Effector CD4-positive, alpha-beta T cell (primary cell): ENCODE results near the gene TEDC2.
"Not testable (repeated sequence)": the region's sequence is repeated elsewhere in the genome, so short reads cannot be mapped to it uniquely, and the experiment has no call there.

Experiments
- DNase-seq: peaks from one replicate; pipeline ENCODE4 v3.0.0-alpha.2; 2020
- total RNA-seq: gene quantifications from one replicate; lab custom pipeline; 2026; lab: John Stamatoyannopoulos, UW

TEDC2 gene, protein sequence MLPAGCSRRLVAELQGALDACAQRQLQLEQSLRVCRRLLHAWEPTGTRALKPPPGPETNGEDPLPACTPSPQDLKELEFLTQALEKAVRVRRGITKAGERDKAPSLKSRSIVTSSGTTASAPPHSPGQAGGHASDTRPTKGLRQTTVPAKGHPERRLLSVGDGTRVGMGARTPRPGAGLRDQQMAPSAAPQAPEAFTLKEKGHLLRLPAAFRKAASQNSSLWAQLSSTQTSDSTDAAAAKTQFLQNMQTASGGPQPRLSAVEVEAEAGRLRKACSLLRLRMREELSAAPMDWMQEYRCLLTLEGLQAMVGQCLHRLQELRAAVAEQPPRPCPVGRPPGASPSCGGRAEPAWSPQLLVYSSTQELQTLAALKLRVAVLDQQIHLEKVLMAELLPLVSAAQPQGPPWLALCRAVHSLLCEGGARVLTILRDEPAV
- 0.75 reads per million for total RNA-seq

DNA sequence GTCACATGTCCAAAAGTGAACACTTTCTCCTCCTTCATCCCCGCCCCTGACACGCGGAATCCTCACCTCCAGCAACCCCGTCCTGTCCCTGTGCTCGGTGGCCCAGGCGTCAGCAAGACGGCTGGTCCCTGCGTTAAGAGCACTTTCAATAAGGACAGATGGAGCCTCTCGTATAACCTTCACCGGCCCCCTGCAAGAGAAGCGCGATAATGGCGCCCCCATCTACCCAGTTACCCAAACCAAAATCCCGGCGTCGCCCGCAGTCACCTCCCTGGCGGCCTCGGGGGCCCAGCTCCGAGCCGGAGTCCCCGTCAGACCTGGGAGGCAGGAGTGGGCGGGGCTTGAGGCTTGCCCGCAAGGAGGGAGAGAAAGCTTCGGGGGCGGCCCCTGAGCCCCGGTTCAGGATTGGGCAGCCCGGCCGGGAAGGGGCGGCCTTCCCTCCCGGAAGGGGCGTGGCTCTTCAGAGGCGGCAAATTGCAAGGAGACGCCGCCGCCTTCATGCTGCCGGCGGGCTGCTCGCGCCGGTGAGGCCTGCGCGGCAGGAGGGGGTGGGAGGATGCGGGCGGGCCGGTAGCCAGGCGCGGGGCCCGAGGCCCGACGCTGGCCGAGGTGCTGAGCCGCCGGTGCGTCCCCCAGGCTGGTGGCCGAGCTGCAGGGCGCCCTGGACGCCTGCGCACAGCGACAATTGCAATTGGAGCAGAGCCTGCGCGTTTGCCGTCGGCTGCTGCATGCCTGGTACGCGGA lies at the start of gene TEDC2:
TSS of gene TEDC2 (plus strand) at position 463 of the 744 bp plus-strand sequence. CDS start at position 499, 36 bp downstream.
- DNase-seq, result peak; percentile 96

DNA sequence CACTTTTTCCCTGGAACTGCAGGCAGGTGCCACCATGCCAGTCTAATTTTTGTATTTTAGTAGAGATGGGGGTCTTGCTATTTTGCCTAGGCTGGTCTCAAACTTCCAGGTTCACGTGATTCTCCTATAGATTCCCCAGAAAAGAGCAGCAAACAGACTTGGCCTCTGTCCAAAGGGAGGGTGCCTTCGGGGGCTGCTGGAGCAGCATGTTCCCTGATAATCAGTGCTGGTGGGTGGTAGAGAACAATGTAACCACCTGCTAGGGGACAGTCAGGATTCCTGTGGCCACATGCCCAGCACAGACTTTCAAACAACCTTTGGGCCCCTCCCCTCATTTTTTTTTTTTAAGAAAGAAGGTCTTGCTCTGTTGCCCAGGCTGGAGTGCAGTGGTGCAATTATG lies 44.8 kb upstream of the TEDC2 start:
- no peak for DNase-seq

DNA sequence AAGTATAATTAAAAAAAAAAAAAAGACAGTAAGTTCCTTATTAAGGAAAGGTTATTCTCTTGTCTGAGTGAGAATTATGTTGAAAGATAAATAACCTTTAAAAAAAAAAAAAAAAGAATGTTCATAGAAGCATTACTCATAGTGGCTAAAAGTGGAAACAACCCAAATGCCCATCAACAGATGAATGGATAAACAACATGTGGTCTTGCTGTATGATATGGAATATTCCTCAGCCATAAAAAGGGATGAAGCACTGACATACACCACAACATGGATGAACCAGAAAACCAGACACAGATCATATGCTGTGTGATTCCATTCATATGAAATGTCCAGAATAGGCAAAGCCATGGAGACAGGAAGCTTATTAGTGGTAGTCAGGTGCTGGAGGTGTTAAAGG lies 39.9 kb upstream of the TEDC2 start:
- DNase-seq, result no peak

DNA sequence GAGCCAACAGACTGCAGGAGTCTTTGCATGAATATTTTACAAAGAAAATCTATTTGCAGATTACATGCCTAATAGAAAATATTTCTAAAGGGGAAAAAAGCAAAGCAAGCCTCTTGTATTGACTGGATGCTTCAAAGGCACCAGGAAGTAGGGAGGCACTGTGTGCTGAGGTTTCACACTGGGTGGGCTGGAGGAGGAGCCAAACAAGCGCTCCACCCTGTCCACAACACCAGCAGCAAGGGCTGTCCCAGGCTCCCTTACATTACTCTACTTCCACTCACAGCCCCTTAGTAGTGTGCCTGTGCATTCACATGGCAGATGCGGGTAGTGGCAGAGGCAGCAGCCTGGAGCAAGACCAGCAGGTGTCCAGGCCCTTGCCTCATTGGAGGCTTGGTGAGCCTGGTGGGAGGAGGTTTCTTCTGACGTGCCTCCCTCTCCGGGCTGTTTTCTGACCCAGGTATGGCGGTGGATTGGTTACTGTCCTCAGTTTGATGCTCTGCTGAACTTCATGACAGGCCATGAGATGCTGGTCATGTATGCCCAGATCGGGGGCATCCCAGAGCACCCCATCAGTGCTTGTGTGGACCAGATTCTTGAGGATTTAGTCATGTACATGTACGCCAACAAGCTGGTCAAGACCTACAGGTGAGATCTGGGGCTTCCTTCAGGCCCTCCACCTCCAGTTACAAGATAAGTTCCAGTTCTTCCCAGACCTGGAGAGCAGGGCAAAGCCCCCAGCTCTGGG lies 37.6 kb upstream of the TEDC2 start:
- DNase-seq, result no peak

DNA sequence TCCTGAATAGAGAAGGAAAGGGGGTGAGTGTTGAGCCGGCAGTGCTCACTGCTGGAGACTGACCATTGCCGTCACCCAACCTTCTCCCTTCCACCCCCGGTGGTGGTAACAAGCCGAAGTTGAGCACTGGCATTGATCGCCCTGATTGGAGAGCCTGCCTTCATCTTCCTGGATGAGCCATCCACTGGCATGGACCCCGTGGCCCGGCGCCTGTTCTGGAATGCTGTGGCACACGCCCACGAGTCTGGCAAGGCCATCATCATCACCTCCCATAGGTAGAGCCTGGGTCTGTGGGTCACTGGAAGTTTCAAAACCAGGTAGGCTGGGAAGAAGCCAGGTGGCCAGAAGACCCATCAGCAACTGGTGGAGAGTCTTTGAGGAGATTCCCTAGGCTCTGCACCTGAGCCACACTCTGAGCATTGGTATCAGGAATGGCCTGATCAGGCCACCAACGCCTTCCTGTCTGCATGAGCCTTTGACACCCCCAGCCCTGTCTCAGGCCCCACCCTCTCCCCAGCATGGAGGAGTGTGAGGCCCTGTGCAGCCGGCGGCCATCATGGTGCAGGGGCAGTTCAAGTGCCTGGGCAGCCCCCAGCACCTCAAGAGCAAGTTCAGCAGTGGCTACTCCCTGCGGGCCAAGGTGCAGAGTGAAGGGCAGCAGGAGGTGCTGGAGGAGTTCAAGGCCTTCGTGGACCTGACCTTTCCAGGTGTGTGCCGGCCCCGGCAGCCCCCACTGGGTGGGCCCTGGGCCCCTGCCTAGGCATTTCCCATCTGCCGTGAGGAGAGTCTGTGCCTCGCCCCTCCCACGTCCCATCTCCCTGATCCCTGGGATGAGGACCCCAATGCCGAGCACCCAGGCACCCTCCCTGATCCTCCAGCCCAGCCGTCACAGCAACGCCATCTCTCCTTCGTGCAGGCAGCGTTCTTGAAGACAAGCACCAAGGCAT lies 35.6 kb upstream of the TEDC2 start:
- no peak for DNase-seq

DNA sequence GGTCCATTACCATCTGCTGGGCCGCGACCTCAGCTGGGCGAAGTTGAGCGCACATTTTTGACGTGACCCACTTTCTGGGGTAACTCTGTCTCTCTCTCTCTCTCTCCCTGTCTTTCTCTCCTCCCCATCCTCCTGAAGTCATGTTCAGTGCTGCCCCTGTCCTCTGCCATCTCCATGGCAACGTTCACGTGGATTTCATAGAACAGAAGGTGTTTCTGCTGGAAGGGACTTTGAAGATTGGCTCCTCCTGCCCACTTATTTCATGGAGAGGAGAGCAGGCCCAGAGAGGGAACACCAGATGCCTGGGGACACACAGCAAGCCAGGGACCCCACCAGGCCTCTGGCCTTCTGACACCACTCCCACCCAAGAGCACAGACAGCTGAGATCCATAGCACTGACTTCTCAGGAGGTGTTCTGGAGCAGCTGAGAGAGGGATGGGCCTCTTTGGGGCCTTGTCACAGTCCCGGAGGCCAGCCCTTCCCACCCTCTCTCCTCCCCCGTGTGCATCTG lies 34.8 kb upstream of the TEDC2 start:
- no peak for DNase-seq

DNA sequence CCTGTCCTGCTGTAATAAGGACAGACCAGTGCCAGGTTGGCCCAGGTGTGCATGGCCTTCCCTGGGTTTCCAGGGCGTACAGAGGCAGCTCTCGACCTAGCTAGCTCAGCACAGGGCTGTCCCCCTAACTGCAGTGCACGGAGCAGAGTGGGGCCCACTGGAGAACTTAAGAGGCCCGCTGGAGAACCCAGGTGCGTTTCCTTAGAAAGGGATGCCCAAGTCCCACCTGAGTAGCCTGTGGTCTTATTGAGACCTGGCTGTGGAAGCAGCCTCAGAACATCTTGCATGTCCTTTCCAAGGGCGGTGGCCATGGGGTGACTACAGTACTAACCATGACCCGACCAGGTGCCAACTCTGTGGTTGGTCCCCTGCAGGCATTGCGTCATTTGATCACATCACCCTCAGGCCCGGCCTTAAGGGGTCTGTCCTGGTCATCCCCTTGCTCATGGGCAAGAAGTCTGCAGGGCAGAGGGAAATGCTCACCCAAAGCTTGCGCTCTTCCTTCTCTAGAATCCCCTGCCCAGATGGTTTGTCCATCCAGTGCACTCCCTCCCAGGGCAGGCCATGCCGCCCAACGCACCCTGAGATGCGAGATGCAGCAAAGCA lies 34.0 kb upstream of the TEDC2 start:
- no peak for DNase-seq

DNA sequence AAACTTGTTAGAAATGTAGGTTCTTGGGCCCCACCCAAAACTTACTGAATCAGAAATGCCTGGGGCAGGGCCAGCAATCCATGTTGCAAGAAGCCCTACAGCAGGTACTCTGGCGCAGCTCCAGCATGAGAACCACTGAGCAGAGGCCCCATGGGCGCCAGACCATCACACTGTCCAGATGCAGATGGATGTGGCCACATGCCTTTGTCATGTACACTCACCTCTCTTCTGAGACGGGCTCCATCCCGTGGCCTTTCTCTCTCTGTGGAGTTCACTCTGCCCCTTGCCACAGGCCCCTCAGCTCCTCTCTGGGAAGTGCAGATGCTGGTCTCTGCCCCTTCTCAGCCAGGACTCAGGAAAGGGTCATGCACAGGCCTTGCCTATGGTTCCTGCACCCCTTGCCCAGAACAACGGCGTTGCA lies 33.0 kb upstream of the TEDC2 start:
- DNase-seq, result no peak

DNA sequence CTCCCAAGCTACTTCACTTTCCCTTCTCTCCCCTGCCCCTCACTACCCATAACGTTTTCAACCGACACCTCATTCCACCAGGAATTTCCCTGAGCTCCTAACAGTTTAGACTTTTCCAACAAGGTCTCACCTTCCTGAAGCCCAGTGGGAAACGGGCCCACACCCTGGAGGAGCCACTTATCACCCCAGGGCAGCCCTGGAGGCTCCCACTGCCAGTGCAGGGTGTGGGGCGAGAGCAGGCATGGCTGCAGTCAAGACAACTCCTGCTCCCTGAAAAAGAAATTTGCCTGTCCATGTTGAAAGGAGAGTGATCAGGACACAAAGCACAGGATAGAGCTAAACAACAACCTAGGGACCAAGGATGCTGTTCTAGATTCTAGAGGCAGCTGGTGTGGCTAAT lies 32.4 kb upstream of the TEDC2 start:
- DNase-seq, result no peak

DNA sequence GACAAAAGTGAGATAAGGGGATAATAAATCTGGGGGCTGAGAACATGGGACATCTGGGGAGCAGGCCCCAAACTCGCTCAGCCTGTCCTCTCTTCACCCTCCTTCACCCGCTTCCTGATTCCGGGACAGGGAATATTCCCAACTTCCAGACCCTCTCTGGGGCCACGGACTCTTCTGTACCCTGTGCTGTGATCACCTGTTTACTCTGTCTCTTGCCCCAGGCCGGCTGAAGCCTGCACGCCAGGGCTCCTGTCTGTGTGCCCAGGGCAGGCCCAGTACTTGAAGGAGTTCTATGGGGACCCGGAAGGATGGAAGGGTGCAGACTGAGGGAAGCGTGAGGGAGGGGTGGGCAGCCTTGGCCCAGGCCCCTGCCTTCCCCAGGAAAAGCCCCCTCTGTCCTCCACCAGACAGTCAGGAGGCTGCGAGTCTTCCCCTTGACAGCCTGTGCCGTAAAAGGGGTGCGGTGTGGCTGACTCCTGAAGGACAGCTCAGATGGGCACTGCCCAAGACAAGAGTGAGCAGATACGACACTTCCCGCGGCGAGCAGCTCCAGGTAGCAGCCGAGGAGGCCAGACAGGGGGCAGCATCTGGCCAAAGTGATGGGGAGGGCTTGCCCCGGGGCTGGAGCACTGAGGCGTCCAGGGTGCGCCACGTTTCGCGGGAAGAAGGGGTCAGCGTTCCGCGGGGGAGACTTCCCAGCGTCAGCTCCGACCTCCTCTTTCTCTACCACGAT lies 31.7 kb upstream of the TEDC2 start:
- no peak for DNase-seq

DNA sequence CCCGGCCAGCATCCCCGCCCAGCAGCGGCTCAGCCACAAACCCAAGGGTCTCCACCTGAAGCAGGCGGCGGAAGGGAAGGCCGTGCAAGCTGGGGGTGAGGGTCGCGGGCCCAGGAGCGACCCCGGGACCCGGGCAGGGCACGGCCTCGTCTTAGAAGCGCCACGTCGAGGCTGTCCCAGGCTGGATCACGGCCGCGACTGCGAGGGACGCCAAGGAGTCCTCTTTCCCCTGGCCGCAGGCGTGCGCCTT lies 31.2 kb upstream of the TEDC2 start:
- DNase-seq, result no peak

DNA sequence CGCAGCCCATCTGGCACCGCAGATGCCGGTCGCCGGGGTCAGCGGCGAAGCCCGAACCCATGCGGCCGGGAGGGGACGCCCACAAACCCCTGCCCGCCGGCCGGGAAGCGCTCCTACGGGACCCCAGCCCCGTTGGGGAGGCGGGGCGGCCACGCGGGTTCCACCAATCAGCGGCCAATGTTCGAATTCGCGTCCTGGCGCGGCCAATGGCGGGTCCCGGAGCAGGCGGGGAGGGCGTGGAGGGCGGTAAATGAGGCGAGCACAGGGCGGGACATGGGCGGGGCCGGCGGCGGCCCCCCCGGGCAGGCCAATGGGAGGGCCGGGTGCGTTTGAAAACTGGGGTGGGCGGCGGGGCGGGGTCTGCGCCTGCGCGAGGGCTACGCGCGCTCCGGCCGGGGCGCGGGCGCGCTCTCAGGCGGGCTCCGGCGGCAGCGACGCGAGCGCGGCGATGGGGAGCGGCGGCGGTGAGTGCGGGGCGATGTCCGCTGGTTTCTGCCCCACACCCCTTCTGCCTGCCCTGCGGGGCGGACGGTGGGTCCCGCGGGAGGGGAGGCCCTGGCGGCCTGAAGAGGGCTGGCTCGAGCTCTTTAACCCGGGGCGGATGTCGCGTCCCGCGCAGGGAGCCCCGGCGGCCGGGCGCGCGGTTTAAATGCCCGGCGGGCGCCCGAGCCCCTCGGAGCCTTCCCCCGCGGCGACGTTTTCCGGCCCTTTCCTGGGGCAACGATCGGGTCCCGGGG lies 30.7 kb upstream of the TEDC2 start, which contains the start of gene CCNF:
TSS of gene CCNF (plus strand) at position 414 of the 737 bp plus-strand sequence. CDS start at position 449, 35 bp downstream.
- DNase-seq, result peak; percentile 97

DNA sequence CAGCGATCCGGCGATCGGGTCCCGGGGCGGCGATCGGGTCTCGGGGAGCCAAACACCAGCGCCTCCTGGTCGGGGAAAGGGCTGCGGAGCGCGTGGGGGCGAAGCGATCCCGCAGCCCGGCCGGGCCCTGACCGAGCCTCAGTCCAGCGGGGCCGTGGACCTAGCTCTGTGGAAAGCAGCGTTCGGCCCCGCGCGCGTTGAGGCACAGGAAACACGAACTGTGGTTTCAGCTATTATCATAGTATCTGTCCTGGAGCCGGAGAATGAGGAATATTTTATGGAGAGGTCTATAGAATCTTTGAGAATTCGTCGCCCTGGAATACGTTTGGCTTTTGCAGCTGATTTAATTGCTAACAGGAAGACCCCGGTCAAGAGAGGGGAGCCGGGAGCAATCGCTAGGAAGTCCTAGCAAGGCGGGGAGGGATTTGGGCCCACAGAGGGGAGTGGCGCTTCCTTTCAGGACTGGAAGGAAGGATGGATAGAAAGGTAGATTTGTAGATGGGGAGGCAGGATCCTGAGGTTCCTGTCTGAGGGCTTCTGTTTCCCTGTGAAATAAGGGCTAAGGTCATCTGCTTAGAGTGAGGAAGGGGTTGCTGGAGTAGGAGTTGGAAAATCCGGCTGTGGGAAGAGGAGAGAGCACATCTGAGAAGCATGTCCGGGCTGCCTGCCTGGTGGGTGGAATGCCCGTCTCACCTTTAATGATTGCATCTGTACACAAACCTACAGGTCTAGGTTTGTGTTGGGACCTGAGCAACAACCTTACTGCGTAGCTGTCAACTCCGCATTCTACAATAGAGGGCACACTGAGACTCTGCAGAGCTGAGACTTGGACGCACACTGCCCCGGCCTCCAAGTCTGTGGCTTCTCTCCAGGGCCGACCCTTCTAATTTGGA lies 29.9 kb upstream of the TEDC2 start:
- DNase-seq, result no peak

DNA sequence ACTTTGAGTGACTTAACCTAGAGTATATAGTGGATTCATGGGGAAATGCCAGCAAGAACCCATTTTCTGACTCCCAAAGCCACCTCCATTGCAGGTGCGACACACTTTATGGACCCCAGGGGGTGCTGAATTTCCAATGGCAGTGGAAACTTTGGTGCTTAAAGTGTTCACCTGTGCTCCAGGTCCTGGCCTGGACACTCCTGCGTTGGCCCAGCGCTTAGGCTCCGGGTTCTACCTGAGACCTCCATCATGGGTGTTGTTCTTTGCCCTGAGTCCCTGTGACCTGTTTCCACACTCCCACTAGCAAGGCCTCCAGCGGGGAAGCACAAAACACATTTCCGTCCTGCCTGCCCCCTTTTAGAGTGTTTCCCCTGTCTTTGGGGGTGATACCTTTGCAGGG lies 27.6 kb upstream of the TEDC2 start:
- no peak for DNase-seq

DNA sequence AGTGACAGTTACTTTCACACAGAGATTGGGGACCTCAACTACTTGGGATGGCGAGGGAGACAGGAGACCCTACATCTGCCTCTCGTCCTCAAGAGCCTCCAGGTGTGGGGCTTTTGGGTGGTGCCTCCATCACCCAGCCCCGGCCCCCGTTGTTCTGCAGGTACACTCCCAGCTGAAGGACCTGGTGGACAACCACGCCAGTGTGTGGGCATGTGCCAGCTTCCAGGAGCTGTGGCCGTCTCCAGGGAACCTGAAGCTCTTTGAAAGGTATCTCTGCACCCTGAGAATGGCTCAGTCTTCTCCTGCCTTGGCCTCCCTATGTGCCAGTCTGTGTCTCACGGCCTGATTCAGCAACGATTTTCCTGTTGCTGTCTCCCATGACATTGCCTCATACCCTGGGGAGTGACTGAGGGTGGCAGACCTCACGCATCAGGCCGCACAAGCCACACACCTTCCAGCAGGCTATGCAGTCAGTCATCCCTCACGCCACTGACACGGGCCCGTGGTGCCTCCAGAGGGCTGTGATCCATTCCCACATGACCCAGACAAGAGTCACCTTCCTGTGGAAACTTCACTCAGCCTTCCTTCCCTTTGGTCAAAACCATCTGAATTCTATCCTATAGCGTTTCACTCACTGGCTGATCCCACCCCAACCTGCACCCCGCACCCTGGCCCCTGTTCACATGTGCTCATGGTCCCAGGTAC lies 27.0 kb upstream of the TEDC2 start:
- DNase-seq, result no peak

DNA sequence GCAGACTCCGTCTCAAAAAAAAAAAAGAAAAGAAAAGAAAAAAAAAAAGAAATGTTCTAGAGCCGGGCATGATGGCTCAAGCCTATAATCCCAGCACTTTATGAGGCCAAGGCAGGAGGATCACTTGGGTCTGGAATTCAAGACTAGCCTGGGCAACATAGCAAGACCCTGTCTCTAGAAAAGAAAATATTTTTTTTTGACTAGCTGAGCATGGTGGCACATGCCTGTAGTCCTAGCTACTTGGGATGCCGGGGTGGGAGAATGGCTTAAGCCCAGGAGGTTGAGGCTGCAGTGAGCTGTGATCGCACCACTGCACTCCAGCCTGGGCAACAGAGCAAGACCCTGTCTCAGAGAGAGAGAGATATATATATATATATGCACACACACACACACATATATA lies 24.7 kb upstream of the TEDC2 start:
- not testable (repeated sequence) for DNase-seq

DNA sequence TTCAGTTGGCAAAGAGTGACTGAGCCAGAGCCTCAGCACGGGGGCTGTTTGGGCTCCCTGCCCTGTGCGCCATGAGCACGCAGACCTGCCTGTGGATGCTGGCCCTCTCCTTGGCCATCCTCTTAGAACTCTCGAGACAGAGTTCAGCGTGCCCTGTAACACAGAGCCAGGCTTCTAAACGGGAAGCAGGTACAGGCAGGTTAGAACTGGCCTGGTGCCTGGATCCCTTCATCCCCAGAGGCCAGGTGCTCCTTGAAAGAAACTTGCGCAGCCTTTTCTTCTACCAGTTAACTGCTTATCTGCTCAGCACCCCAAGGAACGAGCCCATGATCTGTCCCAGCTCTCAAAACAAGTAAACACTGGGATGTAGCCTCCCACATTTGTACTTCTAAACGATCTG lies 23.8 kb upstream of the TEDC2 start:
- no peak for DNase-seq

DNA sequence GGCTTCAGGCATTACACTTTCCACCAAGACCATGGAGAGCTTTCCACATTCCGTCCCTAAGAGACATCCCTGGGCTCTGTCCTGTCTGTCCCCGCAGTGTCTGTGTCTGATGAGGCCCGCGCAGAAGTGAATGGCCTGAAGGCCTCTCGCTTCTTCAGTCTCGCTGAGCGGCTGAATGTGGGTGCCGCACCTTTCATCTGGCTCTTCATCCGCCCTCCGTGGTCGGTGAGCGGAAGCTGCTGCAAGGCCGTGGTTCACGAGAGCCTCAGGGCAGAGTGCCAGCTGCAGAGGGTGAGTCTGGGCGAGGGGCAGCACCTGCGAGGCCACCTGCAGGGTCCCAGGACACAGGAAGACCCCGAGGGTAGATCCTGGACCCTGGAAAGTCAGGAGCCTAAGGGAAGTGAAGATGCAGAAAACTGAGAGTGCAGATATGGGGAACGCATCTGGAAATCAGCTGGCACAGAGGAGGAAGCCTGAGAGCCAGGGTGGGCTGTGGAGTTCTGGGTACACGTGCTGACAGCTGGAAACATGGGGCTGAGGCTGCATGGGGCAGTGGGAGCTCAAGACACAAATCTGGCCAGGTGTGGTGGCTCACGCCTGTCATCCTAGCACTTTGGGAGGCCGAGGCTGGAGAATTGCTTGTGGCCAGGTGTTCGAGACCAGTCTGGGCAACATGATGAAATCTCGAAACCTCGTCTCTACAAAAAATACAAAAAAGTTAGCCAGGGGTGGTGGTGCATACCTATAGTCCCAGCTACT lies 22.7 kb upstream of the TEDC2 start:
- no peak for DNase-seq
